ENCODE data around the gene ZBTB16. TPM values are rescaled to one million over a fixed set of nuclear protein-coding genes. Genes with fewer than 3 reads are reported as not detected.

The ZBTB16 gene
- total RNA-seq, 2 experiments from 2014 or later = 19.1 to 20.6 TPM

- Histone ChIP-seq H3K27ac (ENCODE audit: low read depth in 1 of 2, low read length in 2 of 2) (no peak overlapping the region), H3K4me3 (ENCODE audit: low read length) (no peak overlapping the region), H3K9me3 (ENCODE audit: control insufficient read depth in 1 of 2, insufficient read depth in 1 of 2, low read length in 2 of 2) (no peaks in the 10 kb centered on the region), H3K27me3 (ENCODE audit: control insufficient read depth in 1 of 2, insufficient read depth in 2 of 2, low read length in 2 of 2) (no peaks in the 10 kb centered on the region), H3K4me1 (ENCODE audit: insufficient read depth, low read length) (no peaks in the 10 kb centered on the region), H3K36me3 (ENCODE audit: insufficient read depth, low read length) (no peaks in the 10 kb centered on the region)
- TF ChIP-seq CTCF (IDR thresholded peaks at IDR 0.05) = no peak
- Mint-ChIP-seq H3K27me3 (no peaks in the 10 kb centered on the region), H3K4me3 (no peak overlapping the region), H3K4me1 (ENCODE audit: low read depth) (no peaks in the 10 kb centered on the region), H3K36me3 (ENCODE audit: low read depth) (no peaks in the 10 kb centered on the region), H3K9me3 (no peaks in the 10 kb centered on the region), H3K27ac (no peak overlapping the region)
- ChIA-PET CTCF (no interaction called here), POLR2A (no interaction called here)
- ATAC-seq (ENCODE audit: poor library complexity) = no peak
- DNase-seq = no peak
- intact Hi-C loops (cut with DNase I, micrococcal nuclease) = no loop called here
Observed at GRCh38 chr11:114236829-114237228, 177.3 kb downstream of the ZBTB16 start.

- Histone ChIP-seq H3K4me3 (ENCODE audit: low read length) (no peak overlapping the region), H3K27ac (ENCODE audit: low read depth in 1 of 2, low read length in 2 of 2) (no peak overlapping the region), H3K4me1 (ENCODE audit: insufficient read depth, low read length) (no peaks in the 10 kb centered on the region), H3K36me3 (ENCODE audit: insufficient read depth, low read length) (no peaks in the 10 kb centered on the region), H3K9me3 (ENCODE audit: control insufficient read depth in 1 of 2, insufficient read depth in 1 of 2, low read length in 2 of 2) (no peaks in the 10 kb centered on the region), H3K27me3 (ENCODE audit: control insufficient read depth in 1 of 2, insufficient read depth in 2 of 2, low read length in 2 of 2) (no peaks in the 10 kb centered on the region)
- ChIA-PET POLR2A (interaction anchor here (0.6 kb wide), 1 partner anchor 16 kb away, joined by 3 read pairs; no protein-coding TSS in a partner anchor), CTCF (no interaction called here)
- no peaks in the 10 kb centered on the region for H3K4me1 Mint-ChIP-seq (ENCODE audit: low read depth)
- ATAC-seq (ENCODE audit: poor library complexity) = no peak
- no peaks in the 10 kb centered on the region for H3K9me3 Mint-ChIP-seq
- intact Hi-C loops (cut with DNase I, micrococcal nuclease) = no loop called here
- no peak for DNase-seq
- no peak overlapping the region for H3K27ac Mint-ChIP-seq
- no peaks in the 10 kb centered on the region for H3K36me3 Mint-ChIP-seq (ENCODE audit: low read depth)
- no peak overlapping the region for H3K4me3 Mint-ChIP-seq
- no peak for TF ChIP-seq CTCF (IDR thresholded peaks at IDR 0.05)
- H3K27me3 Mint-ChIP-seq = no peaks in the 10 kb centered on the region
Observed at GRCh38 chr11:114237321-114238280, 178.1 kb downstream of the ZBTB16 start.

- no peak for ATAC-seq (ENCODE audit: poor library complexity)
- Mint-ChIP-seq H3K4me1 (ENCODE audit: low read depth) (no peaks in the 10 kb centered on the region), H3K27me3 (no peaks in the 10 kb centered on the region), H3K9me3 (no peaks in the 10 kb centered on the region), H3K27ac (no peak overlapping the region), H3K36me3 (ENCODE audit: low read depth) (no peaks in the 10 kb centered on the region), H3K4me3 (no peak overlapping the region)
- no peak for TF ChIP-seq CTCF (IDR thresholded peaks at IDR 0.05)
- H3K4me3 ChIP-seq (ENCODE audit: low read length) = no peak overlapping the region
- intact Hi-C loops (cut with DNase I, micrococcal nuclease) = no loop called here
- H3K27ac ChIP-seq (ENCODE audit: low read depth in 1 of 2, low read length in 2 of 2) = no peak overlapping the region
- CTCF ChIA-PET = no interaction called here
- no peaks in the 10 kb centered on the region for H3K4me1 ChIP-seq (ENCODE audit: insufficient read depth, low read length)
- POLR2A ChIA-PET = no interaction called here
- H3K27me3 ChIP-seq (ENCODE audit: control insufficient read depth in 1 of 2, insufficient read depth in 2 of 2, low read length in 2 of 2) = no peaks in the 10 kb centered on the region
- no peak for DNase-seq
- no peaks in the 10 kb centered on the region for H3K36me3 ChIP-seq (ENCODE audit: insufficient read depth, low read length)
- H3K9me3 ChIP-seq (ENCODE audit: control insufficient read depth in 1 of 2, insufficient read depth in 1 of 2, low read length in 2 of 2) = no peaks in the 10 kb centered on the region
Observed at GRCh38 chr11:114239753-114240161, 180.2 kb downstream of the ZBTB16 start.
